Middle frontal gyrus (tissue), 1 donor: ENCODE measurements around the gene SLC45A2.
"Not testable (repeated sequence)": the region's sequence is repeated elsewhere in the genome, so short reads cannot be mapped to it uniquely, and the experiment has no call there.

ENCODE experiments used
- DNase-seq: peaks from one replicate; pipeline ENCODE4 v3.0.0-alpha.2; 2015; ENCODE audit warnings: low spot score; ENCODE audit errors: extremely low spot score

Gene SLC45A2

DNA sequence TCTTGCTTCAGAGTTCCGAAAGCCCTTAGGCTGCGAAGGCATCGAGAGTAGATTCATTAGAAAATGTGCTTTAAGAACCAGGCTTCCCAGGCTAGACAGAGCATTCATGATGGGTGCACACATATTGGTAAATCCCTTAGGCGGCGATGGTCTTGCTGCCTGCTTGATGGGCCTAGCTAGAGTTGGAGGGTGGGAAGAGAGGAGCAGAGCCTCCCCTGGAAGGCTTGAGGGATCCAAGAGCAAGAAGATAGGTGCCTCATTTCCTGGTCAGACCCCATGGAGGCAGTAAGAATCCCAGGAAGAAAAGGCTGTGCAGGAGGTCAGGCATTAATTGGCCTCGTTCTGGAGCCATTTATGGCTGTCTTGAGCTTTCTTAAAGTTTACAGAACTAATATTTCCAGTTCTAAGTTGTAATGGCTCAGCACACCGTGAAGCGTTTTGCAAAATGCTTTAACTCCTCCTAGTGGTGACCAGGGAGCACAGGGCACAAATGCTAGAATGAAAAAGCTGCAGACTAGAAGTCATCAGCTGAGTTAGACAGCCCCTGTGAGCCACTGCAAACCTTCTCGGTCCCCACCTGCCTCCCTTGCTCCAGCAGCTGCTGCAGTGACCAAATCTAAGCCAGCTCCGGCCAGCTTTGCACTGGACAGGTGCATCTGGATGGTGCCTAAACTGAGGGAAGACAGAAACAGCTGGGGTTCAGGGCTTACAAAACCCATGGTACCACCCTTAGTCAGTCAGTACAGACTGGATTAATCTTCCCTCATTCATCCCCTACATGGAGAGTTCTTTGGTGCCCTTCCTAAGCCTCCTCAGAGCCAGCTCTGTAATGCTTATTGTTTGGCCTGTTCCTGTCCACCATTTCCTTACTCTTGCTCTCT is 14.7 kb downstream of the SLC45A2 start:
- DNase-seq = no peak

DNA sequence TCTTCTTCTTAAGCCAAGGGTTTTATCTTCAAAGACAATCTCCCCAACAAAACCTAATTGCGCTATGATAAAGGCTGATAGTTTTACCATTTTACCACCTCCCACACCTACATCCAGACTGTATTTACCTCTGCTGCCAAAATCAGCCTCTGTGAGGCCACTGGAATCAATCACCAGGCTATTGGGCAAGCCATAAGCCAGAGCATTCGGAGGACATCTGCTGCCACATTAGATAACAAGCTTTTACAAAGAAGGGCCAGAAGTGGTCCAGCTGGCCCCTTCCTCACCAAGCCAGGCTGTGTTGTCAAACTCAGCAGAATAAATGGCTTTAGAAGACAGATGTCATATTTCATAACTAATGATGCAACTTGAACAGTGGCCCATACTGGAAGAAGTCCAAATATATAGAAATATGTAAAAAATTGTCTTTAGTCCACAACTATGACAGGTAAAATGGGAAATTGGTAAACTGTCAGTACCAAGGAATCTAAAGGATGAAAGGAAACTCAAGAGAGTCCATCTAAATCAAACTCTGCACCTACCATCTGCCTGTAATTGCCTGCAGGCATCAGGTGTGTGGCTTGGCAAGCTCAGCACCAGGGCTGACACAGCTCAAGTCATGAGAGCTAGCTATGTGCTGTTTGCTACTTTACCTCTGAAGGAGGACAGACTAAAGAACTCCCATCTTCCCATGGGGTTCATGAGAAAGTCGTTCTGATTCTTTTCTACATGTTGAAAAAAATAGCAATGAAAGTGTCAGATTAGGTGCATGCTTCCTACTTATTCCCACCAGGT is 16.1 kb downstream of the SLC45A2 start:
- no peak for DNase-seq

DNA sequence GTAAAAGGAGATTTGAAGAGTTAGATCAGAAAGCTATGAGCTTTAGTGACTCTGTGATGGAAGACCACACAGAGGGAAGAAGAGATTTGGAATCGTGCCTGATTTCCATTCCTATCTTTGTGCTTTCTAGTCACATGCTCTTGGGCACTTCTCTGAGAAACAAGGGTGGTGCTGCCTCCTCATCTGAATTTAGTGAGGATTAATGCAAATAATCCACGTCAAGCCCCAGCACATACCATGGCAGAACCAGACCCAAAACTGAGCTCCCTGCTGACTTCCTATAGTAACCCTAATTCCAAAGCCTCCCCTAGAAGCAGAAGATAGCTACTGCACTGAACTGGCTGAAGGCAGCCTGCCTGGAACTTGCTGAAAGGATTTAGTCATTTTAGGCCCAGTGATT is 17.7 kb downstream of the SLC45A2 start:
- DNase-seq = no peak

DNA sequence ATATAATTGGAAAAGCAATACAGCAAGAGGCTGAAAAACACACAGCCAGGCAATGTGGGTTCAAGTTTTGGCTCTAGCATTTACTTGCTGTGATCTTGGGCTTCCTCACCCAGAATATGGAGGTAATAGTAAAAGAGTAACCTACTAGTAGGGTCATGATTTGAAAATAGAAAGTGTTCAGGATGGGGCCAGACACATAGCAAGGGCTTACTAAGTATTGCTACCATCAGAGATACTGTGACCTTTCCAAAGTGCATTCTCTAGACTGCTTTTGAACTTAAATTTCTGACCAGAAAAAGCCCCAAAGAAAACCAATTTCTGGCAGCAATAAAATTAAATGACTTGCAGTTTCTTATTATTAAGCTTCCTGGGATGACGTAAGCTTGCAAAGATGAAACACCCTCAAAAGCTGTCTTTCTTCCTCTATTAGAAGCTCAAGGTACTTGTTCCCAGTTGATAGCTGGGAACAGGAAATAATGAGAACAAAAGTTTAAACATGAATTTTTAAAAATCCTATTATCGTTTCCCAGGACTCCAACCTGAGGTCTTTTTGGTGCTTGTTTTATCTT is 20.3 kb downstream of the SLC45A2 start:
- no peak for DNase-seq

DNA sequence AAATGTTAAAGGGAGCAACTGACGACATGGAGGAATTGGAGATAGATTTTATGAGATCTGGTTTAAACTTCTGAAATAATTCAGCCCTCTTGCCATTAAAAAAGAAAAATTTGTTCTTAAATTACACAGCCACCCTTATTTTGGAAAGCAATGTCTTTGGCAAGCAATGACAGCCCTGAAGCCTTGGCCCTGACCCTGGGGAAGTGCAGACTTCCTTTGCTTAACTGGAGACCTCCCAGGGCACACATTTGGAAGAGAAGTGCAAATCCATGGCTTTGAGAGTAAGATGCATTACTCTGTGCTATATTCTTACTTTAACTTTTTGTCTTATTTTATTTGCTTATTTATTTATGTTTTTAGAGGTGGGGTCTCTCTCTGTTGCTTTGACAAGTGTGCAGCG is 26.3 kb downstream of the SLC45A2 start:
- no peak for DNase-seq

DNA sequence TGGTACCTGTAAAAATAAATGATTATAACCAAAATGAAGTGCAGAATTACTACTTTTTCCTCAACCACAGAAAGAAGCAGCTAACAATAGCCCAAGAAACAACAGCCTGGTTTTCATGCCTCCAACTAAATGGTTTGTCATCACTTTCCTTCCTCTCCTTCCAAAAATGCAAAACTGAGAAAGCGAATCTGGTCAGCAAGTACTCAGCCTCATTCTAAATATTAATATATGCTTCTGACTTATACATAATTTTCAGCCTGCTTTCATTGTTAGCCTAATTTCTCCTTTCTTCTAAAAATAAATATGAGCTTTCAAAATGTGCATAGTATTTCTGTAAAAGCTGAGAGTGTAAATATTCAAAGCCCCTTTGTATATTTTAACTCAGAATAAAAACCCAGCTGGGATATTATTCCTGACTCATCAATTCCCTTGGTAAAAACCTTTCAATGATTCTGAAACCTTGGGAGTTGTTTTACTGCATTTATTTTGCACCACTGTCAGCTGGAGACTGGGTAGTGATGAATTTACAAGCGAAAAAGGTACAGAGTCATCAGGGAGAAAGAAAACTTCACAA is 26.8 kb downstream of the SLC45A2 start:
- DNase-seq = no peak

DNA sequence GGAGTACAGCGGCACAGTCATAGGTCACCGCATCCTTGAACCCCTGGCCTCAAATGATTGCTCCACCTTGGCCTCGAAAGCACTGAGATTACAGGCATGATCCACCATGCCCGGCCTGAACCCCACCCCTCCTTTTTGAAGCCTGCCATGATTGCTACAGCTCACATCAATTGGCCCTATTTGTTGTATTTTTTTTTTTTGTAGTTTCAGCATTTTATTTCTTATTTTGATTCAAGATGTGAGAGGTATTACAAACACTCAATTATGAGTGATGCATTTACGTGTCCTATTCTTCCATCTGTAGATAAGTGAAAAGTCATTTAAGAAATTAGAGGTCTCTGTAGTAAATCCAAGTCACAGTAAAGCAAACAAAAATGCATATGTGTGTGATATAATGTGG is 32.3 kb downstream of the SLC45A2 start:
- not testable (repeated sequence) for DNase-seq

DNA sequence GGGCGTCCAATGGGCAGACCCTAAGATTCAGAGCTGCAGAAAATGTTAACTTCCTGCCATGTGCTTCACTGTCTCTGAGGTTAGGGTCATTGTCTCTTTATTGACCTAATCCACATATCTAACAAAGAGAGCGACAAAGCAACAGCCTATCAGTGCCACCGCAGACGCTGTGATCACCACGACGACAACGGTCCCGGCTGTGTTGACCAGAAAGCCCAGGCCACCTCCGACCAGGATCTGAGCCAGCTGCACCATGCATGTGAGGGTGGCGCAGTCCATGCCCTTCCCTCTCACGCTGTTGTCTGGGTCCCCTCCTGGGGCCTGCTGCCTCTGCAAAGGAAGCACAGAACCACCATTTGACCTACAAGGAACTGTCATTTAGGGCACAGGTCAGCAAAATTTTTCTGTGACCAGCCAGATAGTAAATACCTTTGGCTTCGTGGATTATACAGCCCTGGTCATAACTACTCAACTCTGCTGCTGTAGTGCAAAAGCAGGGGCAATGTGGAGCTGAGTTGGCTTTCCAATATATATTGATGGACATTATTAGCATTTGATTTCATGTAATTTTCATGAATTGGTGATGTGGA is 39.9 kb downstream of the SLC45A2 start:
- no peak for DNase-seq

DNA sequence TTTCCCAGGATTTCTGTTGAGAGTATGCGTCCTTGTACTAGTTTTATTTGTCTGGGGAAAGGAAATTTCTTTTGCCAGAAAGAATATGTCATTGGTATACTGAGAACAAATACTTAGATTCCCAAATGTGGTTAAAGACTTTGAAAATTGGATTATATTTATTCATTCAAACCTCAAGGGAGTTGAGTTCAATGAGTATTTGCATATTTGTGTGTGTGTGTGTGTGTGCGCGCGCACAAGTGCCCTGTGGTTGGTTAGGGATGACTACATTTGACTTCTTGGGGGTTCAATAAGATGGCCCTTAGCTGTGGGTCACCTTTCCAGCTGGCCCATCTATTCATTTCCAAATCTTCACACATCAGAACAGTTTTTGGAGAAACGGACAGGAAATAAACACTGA is 43.4 kb downstream of the SLC45A2 start:
- DNase-seq = no peak

DNA sequence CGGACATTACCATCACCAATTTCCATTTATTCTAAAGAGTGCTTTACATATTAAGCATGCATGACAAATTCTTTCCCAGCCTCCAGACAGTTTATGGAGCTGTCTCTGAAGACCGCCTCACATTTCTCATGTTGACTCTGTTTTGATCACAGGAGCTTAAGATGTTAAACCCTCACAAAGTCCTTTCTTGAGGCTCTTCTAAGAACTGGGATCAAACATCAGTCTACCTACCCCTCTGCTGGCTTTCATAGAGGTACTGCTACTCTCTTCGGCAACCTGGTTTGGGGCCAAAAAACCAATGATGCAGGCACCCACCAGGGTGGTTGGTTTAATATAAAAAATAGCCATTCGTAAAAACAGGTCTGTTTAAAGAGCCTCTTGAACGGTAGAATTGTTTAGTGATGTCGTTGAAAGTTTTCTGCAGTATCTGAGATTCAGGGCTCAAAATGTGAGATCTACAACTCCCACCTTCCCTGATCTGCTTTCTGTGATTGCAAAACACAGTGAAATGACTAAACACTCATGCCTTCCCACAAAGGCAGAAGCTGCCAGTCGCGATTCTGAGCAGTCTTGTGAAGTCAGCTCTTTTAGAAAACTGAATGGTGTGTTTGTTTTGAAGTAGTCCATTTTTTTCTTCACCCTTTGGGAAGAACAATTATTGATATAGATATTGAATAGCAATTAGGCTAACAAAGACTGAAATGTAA is 44.8 kb downstream of the SLC45A2 start:
- no peak for DNase-seq

DNA sequence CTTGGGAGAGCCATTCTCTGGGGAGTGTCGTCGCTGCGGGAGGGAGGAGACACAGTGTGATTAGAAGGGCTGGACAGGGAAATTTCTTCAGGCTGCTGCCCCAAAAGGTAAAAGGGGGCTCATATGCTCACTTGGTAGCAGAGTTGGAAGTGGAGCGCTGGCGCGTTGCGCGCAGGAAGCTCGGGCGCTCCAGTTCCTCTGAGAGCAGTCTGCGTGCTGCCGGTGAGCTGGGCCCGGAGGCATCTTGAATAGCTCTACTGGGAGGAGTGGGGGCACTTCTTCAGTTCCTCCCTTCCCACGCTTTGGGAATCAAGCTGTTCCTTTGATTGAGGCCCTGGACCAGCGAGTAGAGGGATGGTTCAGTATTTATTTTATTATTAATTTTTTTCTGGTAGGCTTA is 45.6 kb downstream of the SLC45A2 start:
- DNase-seq = no peak

DNA sequence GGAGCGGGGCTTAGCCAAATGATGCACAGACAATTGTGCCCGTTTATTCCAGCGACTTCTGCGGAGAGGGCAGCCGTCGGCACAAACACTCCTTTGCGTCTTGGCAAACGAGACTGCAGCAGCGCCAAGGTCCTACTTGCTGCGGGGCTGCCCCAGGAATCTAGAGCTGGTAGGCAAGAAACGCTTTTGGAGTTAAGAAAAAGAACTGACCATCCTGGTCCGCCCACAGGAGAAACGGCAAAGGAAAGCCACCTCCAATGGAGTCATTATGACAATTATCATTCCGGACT is 46.0 kb downstream of the SLC45A2 start:
- no peak for DNase-seq

DNA sequence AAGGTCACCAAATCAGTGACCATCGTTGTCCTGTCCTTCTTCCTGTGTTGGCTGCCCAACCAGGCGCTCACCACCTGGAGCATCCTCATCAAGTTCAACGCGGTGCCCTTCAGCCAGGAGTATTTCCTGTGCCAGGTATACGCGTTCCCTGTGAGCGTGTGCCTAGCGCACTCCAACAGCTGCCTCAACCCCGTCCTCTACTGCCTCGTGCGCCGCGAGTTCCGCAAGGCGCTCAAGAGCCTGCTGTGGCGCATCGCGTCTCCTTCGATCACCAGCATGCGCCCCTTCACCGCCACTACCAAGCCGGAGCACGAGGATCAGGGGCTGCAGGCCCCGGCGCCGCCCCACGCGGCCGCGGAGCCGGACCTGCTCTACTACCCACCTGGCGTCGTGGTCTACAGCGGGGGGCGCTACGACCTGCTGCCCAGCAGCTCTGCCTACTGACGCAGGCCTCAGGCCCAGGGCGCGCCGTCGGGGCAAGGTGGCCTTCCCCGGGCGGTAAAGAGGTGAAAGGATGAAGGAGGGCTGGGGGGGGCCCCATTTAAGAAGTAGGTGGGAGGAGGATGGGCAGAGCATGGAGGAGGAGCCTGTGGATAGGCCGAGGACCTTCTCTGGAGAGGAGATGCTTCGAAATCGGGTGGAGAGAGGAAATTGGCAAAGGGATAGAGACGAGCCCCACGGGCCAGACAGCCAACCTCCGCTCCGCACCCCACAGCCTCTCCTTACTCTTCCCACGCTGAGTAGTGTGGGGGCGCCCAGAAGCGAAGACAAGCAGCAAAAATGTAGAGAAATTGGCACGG is 46.6 kb downstream of the SLC45A2 start:
- no peak for DNase-seq

DNA sequence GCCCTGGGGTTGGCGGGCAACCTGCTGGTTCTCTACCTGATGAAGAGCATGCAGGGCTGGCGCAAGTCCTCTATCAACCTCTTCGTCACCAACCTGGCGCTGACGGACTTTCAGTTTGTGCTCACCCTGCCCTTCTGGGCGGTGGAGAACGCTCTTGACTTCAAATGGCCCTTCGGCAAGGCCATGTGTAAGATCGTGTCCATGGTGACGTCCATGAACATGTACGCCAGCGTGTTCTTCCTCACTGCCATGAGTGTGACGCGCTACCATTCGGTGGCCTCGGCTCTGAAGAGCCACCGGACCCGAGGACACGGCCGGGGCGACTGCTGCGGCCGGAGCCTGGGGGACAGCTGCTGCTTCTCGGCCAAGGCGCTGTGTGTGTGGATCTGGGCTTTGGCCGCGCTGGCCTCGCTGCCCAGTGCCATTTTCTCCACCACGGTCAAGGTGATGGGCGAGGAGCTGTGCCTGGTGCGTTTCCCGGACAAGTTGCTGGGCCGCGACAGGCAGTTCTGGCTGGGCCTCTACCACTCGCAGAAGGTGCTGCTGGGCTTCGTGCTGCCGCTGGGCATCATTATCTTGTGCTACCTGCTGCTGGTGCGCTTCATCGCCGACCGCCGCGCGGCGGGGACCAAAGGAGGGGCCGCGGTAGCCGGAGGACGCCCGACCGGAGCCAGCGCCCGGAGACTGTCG is 47.3 kb downstream of the SLC45A2 start:
- no peak for DNase-seq

DNA sequence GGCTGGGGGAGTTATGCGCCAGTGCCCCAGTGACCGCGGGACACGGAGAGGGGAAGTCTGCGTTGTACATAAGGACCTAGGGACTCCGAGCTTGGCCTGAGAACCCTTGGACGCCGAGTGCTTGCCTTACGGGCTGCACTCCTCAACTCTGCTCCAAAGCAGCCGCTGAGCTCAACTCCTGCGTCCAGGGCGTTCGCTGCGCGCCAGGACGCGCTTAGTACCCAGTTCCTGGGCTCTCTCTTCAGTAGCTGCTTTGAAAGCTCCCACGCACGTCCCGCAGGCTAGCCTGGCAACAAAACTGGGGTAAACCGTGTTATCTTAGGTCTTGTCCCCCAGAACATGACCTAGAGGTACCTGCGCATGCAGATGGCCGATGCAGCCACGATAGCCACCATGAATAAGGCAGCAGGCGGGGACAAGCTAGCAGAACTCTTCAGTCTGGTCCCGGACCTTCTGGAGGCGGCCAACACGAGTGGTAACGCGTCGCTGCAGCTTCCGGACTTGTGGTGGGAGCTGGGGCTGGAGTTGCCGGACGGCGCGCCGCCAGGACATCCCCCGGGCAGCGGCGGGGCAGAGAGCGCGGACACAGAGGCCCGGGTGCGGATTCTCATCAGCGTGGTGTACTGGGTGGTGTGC is 48.0 kb downstream of the SLC45A2 start, which contains the start of gene RXFP3:
TSS of gene RXFP3 (plus strand) at position 6 of the 636 bp plus-strand sequence. CDS start at position 361, 355 bp downstream.
- DNase-seq = no peak

DNA sequence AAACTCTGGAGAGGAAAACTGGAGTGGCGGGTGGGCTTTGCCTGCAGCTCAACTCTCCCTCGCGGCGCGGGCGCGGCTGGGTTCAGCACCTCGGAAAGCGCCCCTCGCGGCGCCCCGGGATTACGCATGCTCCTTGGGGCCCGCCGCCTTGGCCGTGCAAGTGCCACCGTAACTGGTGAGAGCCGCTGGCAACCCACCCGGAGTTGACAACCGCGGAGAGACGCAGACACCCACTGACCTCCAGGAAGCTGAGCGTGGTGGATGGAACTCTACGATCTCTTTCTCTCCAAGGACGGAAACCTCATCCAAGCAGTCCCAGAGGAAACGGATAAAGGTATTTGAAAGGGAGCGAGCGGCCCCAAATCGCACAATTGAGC is 48.5 kb downstream of the SLC45A2 start:
- no peak for DNase-seq

DNA sequence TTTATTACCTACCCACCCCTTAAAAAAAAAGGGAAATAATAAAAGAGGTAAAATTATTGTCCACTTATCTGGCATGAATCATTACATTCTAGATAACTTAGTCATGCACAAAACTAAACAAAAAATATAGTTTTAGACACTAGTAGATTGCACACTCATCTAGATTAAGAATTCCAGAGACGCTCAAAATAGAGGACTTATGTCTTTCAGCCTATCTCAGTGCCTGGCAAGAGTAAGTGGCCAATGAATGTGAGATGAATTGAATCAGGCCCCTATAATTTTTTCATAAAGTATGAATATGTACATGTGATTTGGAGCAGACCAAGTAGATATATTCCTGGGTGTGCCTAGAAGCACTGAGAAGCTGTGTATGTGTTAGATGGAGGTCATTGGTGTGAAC is 50.3 kb downstream of the SLC45A2 start:
- DNase-seq = no peak

DNA sequence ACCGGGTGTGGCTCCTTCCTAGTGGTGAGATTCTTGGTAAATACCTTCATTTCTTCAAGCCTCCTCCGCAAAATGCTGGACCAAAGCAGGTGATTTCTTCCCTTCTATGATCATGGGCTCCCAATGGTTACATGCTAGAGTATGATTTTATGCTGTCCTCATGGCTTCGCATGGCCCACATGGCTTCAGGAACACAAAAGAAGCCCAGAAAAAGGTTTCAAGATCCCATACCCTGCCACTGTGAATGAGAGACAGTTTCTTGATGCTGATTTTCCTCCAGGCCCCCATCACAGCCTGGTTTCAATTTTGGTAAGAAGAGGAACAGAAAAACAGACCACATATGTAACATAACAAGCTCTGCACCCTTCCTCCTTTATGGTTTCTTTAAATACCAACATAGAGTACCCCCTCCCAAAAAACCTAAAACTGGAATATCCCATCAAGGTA is 50.7 kb downstream of the SLC45A2 start:
- DNase-seq = no peak

DNA sequence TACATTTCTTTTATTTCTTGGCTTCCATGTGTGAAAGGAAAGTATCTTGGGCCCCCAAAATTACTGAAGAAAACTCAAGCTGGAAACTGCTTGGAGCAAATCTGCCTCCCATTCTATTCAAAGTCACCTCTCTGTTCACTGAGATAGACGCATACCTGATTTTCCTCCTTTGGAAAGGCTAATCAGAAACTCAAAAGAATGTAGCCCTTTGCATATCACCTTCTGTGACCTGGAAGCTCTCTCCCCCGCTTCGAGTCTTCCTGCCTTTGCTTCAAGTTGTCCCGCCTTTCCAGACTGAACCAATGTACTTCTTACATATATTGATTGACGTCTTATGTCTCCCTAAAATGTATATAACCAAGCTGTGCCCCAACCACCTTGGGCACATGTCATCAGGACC is 53.4 kb downstream of the SLC45A2 start:
- DNase-seq = no peak
